ENCODE measurements around the gene XNDC1N.
"Not testable (repeated sequence)": the region's sequence is repeated elsewhere in the genome, so short reads cannot be mapped to it uniquely, and the experiment has no call there.

The XNDC1N gene

GRCh38 chr11:71933141-71933933 lies 4.9 kb upstream of the XNDC1N start:
- no peak for DNase-seq (ENCODE audit: extremely low read depth in 1 of 2, low read depth in 1 of 2)

- no peak for DNase-seq (ENCODE audit: extremely low read depth in 1 of 2, low read depth in 1 of 2)
Observed at GRCh38 chr11:71931245-71931602, 2.8 kb upstream of the XNDC1N start.

- peak in 1 of 2 donors; percentile 10 for DNase-seq (ENCODE audit: extremely low read depth in 1 of 2, low read depth in 1 of 2)
Observed at GRCh38 chr11:71930556-71931244, 2.3 kb upstream of the XNDC1N start.

- no peak for DNase-seq (ENCODE audit: extremely low read depth in 1 of 2, low read depth in 1 of 2)
Observed at GRCh38 chr11:71929491-71929890, 1.1 kb upstream of the XNDC1N start.

GRCh38 chr11:71928737-71929443 lies 496 bp upstream of the XNDC1N start, which contains the start of gene RNF121:
Gene RNF121 (plus strand): TSS chr11:71929046. CDS start chr11:71929062, 16 bp downstream.
- DNase-seq (ENCODE audit: extremely low read depth in 1 of 2, low read depth in 1 of 2), result peak; percentile 93 to 99

GRCh38 chr11:71917646-71918140 lies 10.7 kb downstream of the XNDC1N start:
- no peak for DNase-seq (ENCODE audit: extremely low read depth in 1 of 2, low read depth in 1 of 2)

- no peak for DNase-seq (ENCODE audit: extremely low read depth in 1 of 2, low read depth in 1 of 2)
Observed at GRCh38 chr11:71914617-71915189, 13.7 kb downstream of the XNDC1N start.

GRCh38 chr11:71913756-71914526 lies 14.5 kb downstream of the XNDC1N start:
- no peak for DNase-seq (ENCODE audit: extremely low read depth in 1 of 2, low read depth in 1 of 2)

- DNase-seq (ENCODE audit: extremely low read depth in 1 of 2, low read depth in 1 of 2), result not testable (repeated sequence)
Observed at GRCh38 chr11:71911986-71912340, 16.4 kb downstream of the XNDC1N start.

GRCh38 chr11:71911321-71911985 lies 16.9 kb downstream of the XNDC1N start:
- DNase-seq (ENCODE audit: extremely low read depth in 1 of 2, low read depth in 1 of 2), result peak; percentile 33 to 79

- not testable (repeated sequence) for DNase-seq (ENCODE audit: extremely low read depth in 1 of 2, low read depth in 1 of 2)
Observed at GRCh38 chr11:71910775-71911174, 17.6 kb downstream of the XNDC1N start.

- DNase-seq (ENCODE audit: extremely low read depth in 1 of 2, low read depth in 1 of 2), result no peak
Observed at GRCh38 chr11:71908218-71908617, 20.2 kb downstream of the XNDC1N start.

GRCh38 chr11:71901137-71901536 lies 27.3 kb downstream of the XNDC1N start:
- DNase-seq (ENCODE audit: extremely low read depth in 1 of 2, low read depth in 1 of 2), result not testable (repeated sequence)

- DNase-seq (ENCODE audit: extremely low read depth in 1 of 2, low read depth in 1 of 2), result no peak
Observed at GRCh38 chr11:71895961-71896360, 32.4 kb downstream of the XNDC1N start.

- not testable (repeated sequence) for DNase-seq (ENCODE audit: extremely low read depth in 1 of 2, low read depth in 1 of 2)
Observed at GRCh38 chr11:71889181-71889872, 39.1 kb downstream of the XNDC1N start.

- DNase-seq (ENCODE audit: extremely low read depth in 1 of 2, low read depth in 1 of 2), result not testable (repeated sequence)
Observed at GRCh38 chr11:71888335-71889010, 39.9 kb downstream of the XNDC1N start.

- not testable (repeated sequence) for DNase-seq (ENCODE audit: extremely low read depth in 1 of 2, low read depth in 1 of 2)
Observed at GRCh38 chr11:71885806-71886205, 42.6 kb downstream of the XNDC1N start.

Measured in stimulated activated CD8-positive, alpha-beta memory T cell treated with anti-CD3 and anti-CD28 coated beads, Interleukin-7, amount 100 ng/mL, for 48 hours (primary cell).